Measurements from ENCODE around the gene CNTF.

DNA sequence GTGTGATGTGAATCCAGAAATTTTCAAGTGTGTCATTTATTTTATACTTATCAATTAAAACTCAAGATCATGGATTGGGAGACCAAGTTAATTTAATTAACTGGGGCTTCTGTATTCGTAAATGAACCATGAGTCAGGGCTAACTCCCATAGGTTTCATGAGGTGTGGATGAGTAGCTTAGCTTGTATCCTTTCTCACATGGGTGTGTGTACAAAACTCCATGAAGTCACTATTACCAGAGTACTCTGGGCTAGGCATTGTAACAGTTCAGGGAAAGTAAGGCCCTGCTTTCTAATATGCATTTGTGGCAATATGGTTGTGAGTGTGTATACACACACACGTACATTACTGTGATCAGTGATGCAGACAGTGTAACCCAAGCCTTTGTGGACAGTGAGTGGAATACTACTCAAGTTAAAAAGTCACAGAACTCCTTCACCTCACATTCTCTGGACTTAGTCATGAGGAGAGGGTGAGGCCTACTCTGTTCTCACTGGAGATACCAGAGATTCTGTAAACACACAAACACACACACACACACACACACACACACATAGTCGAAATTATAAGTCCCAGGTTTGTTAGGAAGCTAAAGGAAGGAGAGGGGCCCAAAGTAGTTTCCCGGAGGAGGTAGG is 3.5 kb downstream of the CNTF start:
- no peak for TF ChIP-seq EZH2 (IDR thresholded peaks at IDR 0.05)
- no peak for TF ChIP-seq POLR2AphosphoS5 (IDR thresholded peaks at IDR 0.05; ENCODE audit: borderline replicate concordance, low read depth, low read length)
- no peak for TF ChIP-seq FOXP2 (optimal IDR thresholded peaks at IDR 0.05; ENCODE audit: control extremely low read depth, extremely low read length, insufficient read depth)

Data from SK-N-MC (cell line).